Lung (tissue), 12 donors: ENCODE data around the gene ATP8B4. TPM values are rescaled to one million over a fixed set of nuclear protein-coding genes. Genes with fewer than 3 reads are reported as not detected.

Experiments
- ATAC-seq: fragments of 200-7000 bp; cut with Tn5 transposase; one replicate; pipeline ENCODE4 v1.9.1; 2020; ENCODE audit warnings: moderate number of reproducible peaks; ENCODE audit not compliant: insufficient read depth, low FRiP score
- DNase-seq, 3 donors: peaks; one replicate each; pipeline ENCODE4 v3.0.0-alpha.2; 2013 to 2017
- H3K27ac ChIP-seq, 2 donors: one replicate each; pipeline ENCODE4 v1.5.1; 2013; ENCODE audit warnings: mild to moderate bottlenecking in 2 of 2, moderate library complexity in 2 of 2, control low read depth in 1 of 2, inconsistent platforms in 1 of 2, low read depth in 1 of 2, low read length in 1 of 2
- H3K27me3 ChIP-seq, 3 donors: one replicate each; pipeline ENCODE4 v1.5.1; 2013; ENCODE audit warnings: low read length in 2 of 3; ENCODE audit not compliant: control insufficient read depth in 3 of 3, insufficient read depth in 3 of 3
- H3K36me3 ChIP-seq, 4 donors: one replicate each; pipeline ENCODE4 v1.5.1; 2013; ENCODE audit warnings: low read length in 4 of 4, mild to moderate bottlenecking in 1 of 4, moderate library complexity in 1 of 4; ENCODE audit not compliant: control insufficient read depth in 4 of 4, insufficient read depth in 4 of 4
- H3K4me1 ChIP-seq, 5 donors: one replicate each; pipeline ENCODE4 v1.5.1; 2013; ENCODE audit warnings: low read length in 5 of 5, mild to moderate bottlenecking in 2 of 5, moderate library complexity in 1 of 5; ENCODE audit not compliant: control insufficient read depth in 5 of 5, insufficient read depth in 5 of 5
- H3K4me3 ChIP-seq: one replicate; pipeline ENCODE4 v1.5.1; 2013; ENCODE audit warnings: mild to moderate bottlenecking, control low read depth, moderate library complexity
- H3K9ac ChIP-seq, 2 donors: one replicate each; pipeline ENCODE4 v1.5.1; 2013; ENCODE audit warnings: low read length in 2 of 2, control low read depth in 1 of 2; ENCODE audit not compliant: insufficient read depth in 1 of 2
- H3K9me3 ChIP-seq, 4 donors: one replicate each; pipeline ENCODE4 v1.5.1; 2013; ENCODE audit warnings: low read length in 3 of 4, mild to moderate bottlenecking in 1 of 4, moderate library complexity in 1 of 4; ENCODE audit not compliant: control insufficient read depth in 4 of 4, insufficient read depth in 3 of 4
- WGBS, 2 donors: extraction: QIAGEN DNeasy Blood & Tissue Kit; methylation state at CpG; one replicate each; pipeline ENCODE4 v1.1.7; 2013; 5-methylcytosine and 5-hydroxymethylcytosine counted together
- polyA plus RNA-seq, 2 donors: library from polyadenylated mRNA; stranded (reverse); fragments of 200-250 nt; gene quantifications; one replicate each; pipeline ENCODE4 v1.2.1, GENCODE V29; 2013
- total RNA-seq, 2 donors: library from RNA; depleted of rRNA in 1 of 2; stranded (reverse); fragments of >200 nt in 1 of 2; gene quantifications; one replicate each; pipeline ENCODE4 v1.2.1, GENCODE V29; 2014 to 2021
- TF ChIP-seq, protein P1 (sequence below): IDR thresholded peaks from 2 replicates; pipeline ENCODE4 v1.5.1; 2012; ENCODE audit warnings: mild to moderate bottlenecking; ENCODE audit errors: control extremely low read depth, extremely low read depth
- donor health status: control.
- donor health status: control.
- donor health status: Bipolar disorder and iron deficiency.
- donor health status: healthy.
- donor health status: DM: yes; HTN: yes; CAD: no.

ATP8B4 gene
- total and polyA plus RNA-seq, 4 donors: 1.6 to 23.1 (median 3.3) TPM

DNA sequence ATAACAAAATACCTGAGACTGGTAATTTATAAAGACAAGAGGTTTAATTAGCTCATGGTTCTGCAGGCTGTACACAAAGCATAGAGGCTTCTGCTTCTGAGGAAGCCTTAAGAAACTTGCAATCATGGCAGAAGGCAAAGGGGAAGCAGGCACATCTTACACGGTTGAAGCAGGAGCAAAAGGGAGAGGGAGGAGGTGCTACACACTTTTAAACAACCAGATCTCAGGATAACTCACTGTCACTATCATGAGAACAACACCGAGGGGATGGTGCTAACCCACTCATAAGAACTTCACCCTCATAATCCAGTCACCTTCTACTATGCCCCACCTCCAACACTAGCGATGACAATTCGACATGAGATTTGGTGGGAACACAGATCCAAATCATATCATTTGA lies 54.4 kb downstream of the ATP8B4 start:
- WGBS, 2 donors: 40 to 59% methylated on average over 4 of the region's 4 CpGs
- Histone ChIP-seq H3K9me3 (no peaks in the 10 kb centered on the region), H3K36me3 (no peaks in the 10 kb centered on the region), H3K27ac (no peak overlapping the region), H3K4me3 (no peak overlapping the region), H3K27me3 (no peaks in the 10 kb centered on the region), H3K4me1 (no peaks in the 10 kb centered on the region), H3K9ac (no peak overlapping the region)
- TF ChIP-seq, protein P1, sequence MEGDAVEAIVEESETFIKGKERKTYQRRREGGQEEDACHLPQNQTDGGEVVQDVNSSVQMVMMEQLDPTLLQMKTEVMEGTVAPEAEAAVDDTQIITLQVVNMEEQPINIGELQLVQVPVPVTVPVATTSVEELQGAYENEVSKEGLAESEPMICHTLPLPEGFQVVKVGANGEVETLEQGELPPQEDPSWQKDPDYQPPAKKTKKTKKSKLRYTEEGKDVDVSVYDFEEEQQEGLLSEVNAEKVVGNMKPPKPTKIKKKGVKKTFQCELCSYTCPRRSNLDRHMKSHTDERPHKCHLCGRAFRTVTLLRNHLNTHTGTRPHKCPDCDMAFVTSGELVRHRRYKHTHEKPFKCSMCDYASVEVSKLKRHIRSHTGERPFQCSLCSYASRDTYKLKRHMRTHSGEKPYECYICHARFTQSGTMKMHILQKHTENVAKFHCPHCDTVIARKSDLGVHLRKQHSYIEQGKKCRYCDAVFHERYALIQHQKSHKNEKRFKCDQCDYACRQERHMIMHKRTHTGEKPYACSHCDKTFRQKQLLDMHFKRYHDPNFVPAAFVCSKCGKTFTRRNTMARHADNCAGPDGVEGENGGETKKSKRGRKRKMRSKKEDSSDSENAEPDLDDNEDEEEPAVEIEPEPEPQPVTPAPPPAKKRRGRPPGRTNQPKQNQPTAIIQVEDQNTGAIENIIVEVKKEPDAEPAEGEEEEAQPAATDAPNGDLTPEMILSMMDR: no peak
- DNase-seq (no peak), ATAC-seq (no peak)

DNA sequence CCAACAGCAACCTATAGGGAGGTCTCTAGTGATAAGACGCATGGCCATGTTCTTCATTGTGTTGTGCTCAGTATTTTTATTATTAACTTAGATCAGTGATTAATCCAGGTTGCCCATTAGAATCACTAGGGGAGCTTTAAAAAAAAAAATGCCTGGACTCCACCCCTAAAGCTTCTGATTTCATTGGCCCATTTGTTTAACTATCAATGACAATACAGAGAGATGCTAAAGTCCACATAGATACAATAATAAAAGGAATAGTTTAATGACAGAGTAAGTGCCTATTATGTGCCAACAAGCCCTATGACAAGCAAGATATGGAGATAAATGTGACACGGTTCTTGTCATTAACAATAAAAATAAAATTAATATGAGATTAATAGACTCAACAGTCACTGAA lies 55.8 kb downstream of the ATP8B4 start:
- TF ChIP-seq, protein P1: no peak
- Histone ChIP-seq H3K4me3 (no peak overlapping the region), H3K36me3 (no peaks in the 10 kb centered on the region), H3K4me1 (peaks cover 0 to 2% (median 0%) of the 10 kb centered on the region in 5 donors), H3K9ac (no peak overlapping the region), H3K9me3 (no peaks in the 10 kb centered on the region), H3K27ac (no peak overlapping the region), H3K27me3 (no peaks in the 10 kb centered on the region)
- no peak for ATAC-seq
- DNase-seq: no peak
- 78 to 85% methylated on average over 2 of the region's 2 CpGs for WGBS, 2 donors

DNA sequence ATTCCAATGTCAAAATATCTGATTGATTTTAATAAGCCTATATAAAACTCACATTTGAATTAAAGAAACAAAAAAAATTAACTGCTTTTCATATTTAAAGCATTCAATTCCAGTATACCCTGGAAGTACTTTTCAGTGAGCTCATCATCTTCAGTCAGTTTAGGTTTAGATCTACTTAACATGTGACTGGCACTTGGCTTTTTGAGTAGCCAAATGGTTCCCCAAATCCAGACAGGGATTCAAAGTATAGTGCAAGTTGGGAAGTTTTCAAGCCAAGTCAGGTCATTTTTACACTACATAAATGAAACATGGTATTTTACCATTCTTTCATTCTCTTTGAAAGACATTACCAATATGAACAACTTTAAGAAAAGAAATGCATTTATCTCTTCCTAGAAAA lies 57.5 kb downstream of the ATP8B4 start:
- Histone ChIP-seq H3K9ac (no peak overlapping the region), H3K36me3 (no peaks in the 10 kb centered on the region), H3K9me3 (no peaks in the 10 kb centered on the region), H3K27me3 (no peaks in the 10 kb centered on the region), H3K4me3 (no peak overlapping the region), H3K4me1 (peaks cover 0 to 8% (median 0%) of the 10 kb centered on the region in 5 donors), H3K27ac (no peak overlapping the region)
- no peak for DNase-seq
- TF ChIP-seq, protein P1: no peak
- no peak for ATAC-seq

DNA sequence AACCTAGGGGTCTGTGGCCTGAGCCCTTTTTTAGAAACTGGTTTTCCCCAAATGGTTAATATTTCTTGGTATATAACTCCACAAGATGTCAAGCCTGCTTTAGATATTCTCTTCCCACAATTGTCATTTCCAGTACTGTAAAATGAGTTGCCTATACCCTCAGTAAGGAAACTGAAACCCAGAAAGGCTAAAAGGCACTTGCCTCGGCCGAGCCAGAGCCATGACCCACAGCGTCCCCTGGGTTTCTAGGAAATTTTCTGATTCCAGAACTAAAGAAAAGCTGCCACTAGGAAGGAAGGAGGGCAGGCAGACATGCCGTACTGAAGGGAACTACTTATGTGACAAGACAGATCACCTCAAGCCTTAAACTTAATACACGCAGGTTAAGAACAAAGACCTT lies 59.1 kb downstream of the ATP8B4 start:
- Histone ChIP-seq H3K4me1 (peaks cover 0 to 13% (median 0%) of the 10 kb centered on the region in 5 donors), H3K27ac (no peak overlapping the region)
- ATAC-seq: no peak

More for the DNA sequence above, 59.1 kb downstream of the ATP8B4 start:
- no peak for DNase-seq
- TF ChIP-seq, protein P1: no peak
- no peak overlapping the region for H3K4me3 ChIP-seq
- H3K27me3 ChIP-seq: no peaks in the 10 kb centered on the region
- 52 to 61% methylated on average over 5 of the region's 5 CpGs for WGBS, 2 donors
- H3K36me3 ChIP-seq: no peaks in the 10 kb centered on the region
- H3K9me3 ChIP-seq: no peaks in the 10 kb centered on the region
- H3K9ac ChIP-seq: no peak overlapping the region
